Fibroblast of the aortic adventitia (primary cell): ENCODE results near the gene TPP1. TPM values are rescaled to one million over a fixed set of nuclear protein-coding genes. Genes with fewer than 3 reads are reported as not detected.

Experiments
- DNase-seq: peaks from one replicate; pipeline ENCODE4 v3.0.0-alpha.2; 2010; ENCODE audit warnings: low read depth
- H3K4me3 ChIP-seq: 2 replicates; pipeline ENCODE4 v1.5.1; 2011; ENCODE audit warnings: low read depth, mild to moderate bottlenecking, control low read depth, low read length, moderate library complexity
- total RNA-seq: library from RNA; depleted of rRNA; stranded (reverse); fragments of >200 nt; gene quantifications from 2 replicates; pipeline ENCODE4 v1.2.3, GENCODE V29; 2012; ENCODE audit warnings: low replicate concordance
- TF ChIP-seq, protein P1 (sequence below): IDR thresholded peaks from 2 replicates; pipeline ENCODE4 v1.5.1; 2011; ENCODE audit warnings: mild to moderate bottlenecking, low read length, control low read depth, inconsistent platforms; ENCODE audit not compliant: insufficient read depth

Gene TPP1
- total RNA-seq, 1 donor: 60.2 TPM

DNA sequence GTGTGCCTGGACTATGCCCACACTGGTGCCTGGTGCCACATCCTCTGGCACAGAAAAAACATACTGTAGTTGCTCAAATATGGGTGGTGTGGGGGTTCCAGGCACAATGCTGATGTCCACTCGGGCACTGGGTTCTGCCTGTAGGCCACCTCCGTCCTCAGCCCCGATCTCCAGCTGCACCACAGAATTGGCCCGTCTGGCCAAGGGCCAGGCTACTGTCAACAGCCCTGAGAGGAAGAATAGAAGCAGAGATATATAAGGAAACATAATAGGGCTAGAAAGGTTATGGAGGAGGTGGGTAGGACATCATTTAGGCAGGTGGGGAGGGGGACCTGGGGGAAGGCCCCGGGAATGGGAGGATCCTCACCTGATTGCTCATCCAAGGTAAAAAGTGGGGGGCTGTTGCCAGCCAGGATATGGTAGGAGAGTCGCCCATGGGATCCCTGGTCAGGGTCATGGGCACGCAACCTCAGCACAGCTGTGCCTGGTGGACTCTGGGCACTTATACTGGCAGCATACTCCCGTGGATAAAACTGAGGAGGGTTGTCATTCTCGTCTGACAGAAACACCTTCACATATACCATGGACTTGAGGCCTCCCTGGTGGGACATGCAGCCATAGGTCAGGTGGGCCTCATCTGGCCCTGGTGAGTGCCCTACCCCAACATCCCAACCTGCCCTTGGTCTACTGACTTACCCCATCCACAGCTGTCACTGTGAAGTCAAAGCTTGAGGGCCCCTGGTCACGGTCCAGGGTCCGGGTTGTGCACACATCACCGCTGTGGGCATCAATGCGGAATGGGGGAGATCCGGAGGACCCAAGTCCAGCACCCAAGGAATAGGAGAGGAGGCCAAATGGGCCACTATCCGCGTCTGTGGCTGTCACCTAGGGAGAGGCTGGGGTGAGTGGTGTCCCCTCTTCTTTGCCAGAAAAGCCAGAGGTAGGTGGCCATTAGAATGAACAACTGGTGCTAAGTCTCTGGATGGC lies 14.5 kb upstream of the TPP1 start:
- DNase-seq: no peak
- H3K4me3 ChIP-seq: no peak overlapping the region
- TF ChIP-seq, protein P1, sequence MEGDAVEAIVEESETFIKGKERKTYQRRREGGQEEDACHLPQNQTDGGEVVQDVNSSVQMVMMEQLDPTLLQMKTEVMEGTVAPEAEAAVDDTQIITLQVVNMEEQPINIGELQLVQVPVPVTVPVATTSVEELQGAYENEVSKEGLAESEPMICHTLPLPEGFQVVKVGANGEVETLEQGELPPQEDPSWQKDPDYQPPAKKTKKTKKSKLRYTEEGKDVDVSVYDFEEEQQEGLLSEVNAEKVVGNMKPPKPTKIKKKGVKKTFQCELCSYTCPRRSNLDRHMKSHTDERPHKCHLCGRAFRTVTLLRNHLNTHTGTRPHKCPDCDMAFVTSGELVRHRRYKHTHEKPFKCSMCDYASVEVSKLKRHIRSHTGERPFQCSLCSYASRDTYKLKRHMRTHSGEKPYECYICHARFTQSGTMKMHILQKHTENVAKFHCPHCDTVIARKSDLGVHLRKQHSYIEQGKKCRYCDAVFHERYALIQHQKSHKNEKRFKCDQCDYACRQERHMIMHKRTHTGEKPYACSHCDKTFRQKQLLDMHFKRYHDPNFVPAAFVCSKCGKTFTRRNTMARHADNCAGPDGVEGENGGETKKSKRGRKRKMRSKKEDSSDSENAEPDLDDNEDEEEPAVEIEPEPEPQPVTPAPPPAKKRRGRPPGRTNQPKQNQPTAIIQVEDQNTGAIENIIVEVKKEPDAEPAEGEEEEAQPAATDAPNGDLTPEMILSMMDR: no peak

DNA sequence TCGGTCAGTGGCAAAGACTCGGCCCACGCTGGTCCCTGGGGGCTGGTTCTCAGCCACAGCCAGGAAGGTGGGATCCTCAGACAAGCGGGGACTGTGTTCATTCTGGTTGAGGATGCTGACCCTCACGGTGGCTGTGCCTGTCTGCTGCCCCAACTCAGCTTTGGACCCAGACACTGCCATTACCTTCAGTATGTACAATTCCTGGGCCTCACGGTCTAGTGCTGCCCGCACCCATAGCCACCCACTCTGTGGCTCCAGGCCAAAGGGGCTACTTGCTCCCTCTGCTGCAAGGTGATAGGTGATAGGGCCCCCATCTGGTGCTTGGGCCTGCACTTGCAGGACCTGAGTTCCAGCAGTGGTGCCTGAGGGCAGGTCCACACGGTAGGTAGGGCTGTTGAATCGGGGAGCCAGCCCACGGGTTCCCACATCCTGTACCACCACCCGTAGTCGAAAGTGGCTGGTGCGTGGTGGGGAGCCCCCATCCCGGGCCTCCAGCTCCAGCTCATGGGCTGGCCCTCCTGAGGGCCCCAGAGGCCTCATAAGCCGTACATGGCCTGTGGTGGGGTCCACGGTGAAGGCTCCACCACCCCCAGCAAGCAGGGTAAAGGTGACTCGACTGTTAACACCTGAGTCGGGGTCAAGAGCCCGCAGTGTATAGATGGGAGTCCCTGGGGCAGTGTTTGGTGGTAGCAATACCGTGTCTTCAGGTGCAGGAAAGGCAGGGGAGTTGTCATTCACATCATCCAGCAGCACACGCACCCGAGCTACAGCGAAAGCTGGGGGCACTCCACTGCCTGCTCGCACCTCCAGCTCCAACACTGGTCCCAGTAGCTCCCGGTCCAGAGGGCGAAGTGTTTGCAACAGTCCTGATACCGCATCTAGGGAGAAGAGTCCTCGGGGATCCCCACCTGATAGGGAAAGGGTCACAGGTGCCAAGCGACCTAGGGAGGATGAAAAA lies 13.2 kb upstream of the TPP1 start:
- H3K4me3 ChIP-seq: no peak overlapping the region
- TF ChIP-seq, protein P1: no peak
- no peak for DNase-seq

DNA sequence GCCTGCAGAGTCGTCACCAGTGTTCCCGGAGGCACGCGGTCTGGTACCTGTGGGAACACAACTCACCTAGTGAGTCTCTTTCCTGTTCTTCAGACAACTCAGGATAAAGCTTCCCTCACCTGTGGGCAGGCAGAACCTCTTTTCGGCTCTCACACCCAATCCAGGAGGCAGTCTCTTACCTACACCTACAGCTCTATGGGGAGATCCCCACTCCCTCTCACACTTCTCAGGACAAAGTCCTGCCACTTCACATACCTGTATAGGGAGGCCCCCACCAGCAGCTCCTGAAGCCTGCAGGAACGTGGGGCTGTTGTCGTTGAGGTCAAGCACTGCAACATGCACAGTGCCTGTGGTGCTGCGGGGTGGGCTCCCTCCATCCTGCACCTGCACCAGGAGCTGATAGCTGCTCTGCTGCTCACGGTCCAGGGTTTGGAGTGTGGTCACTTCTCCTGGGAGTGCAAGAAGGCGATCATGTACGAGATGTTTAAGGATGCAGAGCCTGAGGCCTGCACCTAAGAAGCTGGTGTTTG lies 12.2 kb upstream of the TPP1 start:
- H3K4me3 ChIP-seq: no peak overlapping the region
- TF ChIP-seq, protein P1: no peak
- DNase-seq: no peak

DNA sequence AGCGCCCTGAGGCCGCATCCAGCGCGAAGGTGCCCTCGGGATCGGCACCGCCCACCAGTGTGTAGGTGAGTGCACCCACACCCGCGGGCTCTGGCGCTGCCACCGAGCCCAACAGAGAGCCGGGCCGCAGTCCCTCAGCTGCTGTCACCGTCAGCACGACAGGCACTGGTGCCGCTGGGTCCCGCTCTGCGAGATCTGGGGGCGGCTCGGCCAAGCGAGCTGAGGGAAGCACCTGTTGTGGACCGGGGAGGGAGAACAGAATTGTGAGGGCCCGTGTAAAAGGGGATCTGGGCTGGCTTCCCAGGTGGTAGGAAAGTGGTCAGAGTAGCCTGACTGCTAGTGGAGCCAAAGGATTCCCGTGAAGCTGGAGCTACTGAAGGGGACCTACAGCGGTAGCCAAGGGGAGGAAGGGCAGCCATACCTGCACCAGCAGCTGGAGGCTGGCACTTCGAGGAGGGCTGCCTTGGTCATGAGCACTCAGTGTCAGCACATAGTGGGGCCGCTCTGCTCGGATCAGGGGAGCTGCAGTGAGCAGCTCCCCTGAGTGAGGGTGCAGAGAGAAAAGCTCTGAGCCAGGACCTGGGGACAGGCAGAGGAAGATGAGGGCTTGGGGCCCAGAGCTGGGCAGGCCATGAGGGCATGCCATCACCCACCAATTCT lies 11.5 kb upstream of the TPP1 start:
- H3K4me3 ChIP-seq: no peak overlapping the region
- TF ChIP-seq, protein P1: no peak
- DNase-seq: no peak

DNA sequence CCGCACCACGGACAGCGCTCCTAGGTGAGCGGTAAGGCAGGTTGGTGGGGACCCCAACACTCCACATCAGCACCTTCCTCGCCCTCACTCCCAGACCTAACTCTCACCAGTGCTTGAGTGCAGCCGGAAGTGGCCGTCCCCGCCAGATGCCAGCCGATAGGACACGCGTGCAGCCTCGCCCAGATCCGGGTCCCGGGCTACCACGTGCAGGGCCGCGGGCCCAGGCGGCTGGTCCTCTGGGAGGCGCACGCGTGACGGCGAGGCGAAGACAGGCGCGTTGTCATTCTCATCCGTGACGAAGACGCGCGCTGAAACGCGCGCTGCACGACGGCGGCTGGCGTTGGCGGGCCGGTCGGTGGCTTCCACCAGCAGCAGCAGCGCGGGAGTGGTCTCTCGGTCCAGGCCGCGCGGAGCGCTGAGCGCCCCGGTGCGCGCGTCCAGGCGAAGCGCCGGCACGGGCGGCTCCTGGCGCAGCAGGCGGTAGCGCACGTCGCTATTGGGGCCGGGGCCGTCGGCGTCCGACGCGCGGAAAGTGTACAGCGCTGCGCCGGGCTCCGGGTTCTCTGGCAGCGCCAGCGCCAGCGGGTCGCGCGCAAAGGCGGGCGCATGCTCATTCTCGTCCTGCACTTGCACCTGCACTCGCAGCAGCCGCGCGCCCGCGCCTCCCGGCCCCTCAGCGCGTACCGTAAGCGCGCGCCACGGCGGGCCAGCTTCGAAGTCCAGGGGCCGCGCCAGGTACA lies 10.8 kb upstream of the TPP1 start:
- DNase-seq: no peak
- TF ChIP-seq, protein P1: no peak
- no peak overlapping the region for H3K4me3 ChIP-seq
